Caki2 (cell line): Measurements from ENCODE around the gene HAPLN3. TPM values are rescaled to one million over a fixed set of nuclear protein-coding genes. Genes with fewer than 3 reads are reported as not detected.

Experiments used
- DNase-seq: peaks from one replicate; pipeline ENCODE4 v3.0.0-alpha.2; 2015; ENCODE audit warnings: low read depth
- in situ Hi-C: cut with HindIII; loops from 2 replicates; pipeline ENCODE4 v1.10.0; 2016; ENCODE audit warnings: low sequenced_read_pairs, low pct_unique_long_range_greater_than_20kb, mixed read lengths
- total RNA-seq: library from RNA; depleted of rRNA; stranded (reverse); fragments of >200 nt; shearing (Covaris generic); gene quantifications from 2 replicates; pipeline ENCODE4 v1.2.3, GENCODE V29; 2014; ENCODE audit warnings: low replicate concordance

HAPLN3 gene
- total RNA-seq, 1 experiment from 2014 or later, result 19.4 TPM

GRCh38 chr15:88913017-88913849, 17.9 kb upstream of the HAPLN3 start, which contains the start of gene MFGE8:
Gene MFGE8 (minus strand): TSS chr15:88913379. CDS start chr15:88913319, 60 bp downstream.
- in situ Hi-C loops, result no loop called here
- peak; percentile 85 for DNase-seq

GRCh38 chr15:88912500-88912921, 17.2 kb upstream of the HAPLN3 start:
- in situ Hi-C loops, result no loop called here
- peak; percentile 53 for DNase-seq

- DNase-seq, result peak; percentile 49
- in situ Hi-C loops, result no loop called here
Observed at GRCh38 chr15:88911766-88912118, 16.4 kb upstream of the HAPLN3 start.

- in situ Hi-C loops, result no loop called here
- DNase-seq, result peak; percentile 70
Observed at GRCh38 chr15:88909956-88910831, 14.8 kb upstream of the HAPLN3 start.

GRCh38 chr15:88908697-88909621, 13.6 kb upstream of the HAPLN3 start:
- in situ Hi-C loops, result no loop called here
- no peak for DNase-seq

GRCh38 chr15:88908123-88908522, 12.8 kb upstream of the HAPLN3 start:
- DNase-seq, result no peak
- in situ Hi-C loops, result no loop called here

GRCh38 chr15:88907111-88907510, 11.8 kb upstream of the HAPLN3 start:
- no peak for DNase-seq
- in situ Hi-C loops, result no loop called here

- no peak for DNase-seq
- in situ Hi-C loops, result no loop called here
Observed at GRCh38 chr15:88906551-88906950, 11.2 kb upstream of the HAPLN3 start.

GRCh38 chr15:88906130-88906529, 10.8 kb upstream of the HAPLN3 start:
- in situ Hi-C loops, result no loop called here
- DNase-seq, result no peak

- DNase-seq, result no peak
- in situ Hi-C loops, result no loop called here
Observed at GRCh38 chr15:88905576-88905975, 10.2 kb upstream of the HAPLN3 start.

- in situ Hi-C loops, result no loop called here
- peak; percentile 75 for DNase-seq
Observed at GRCh38 chr15:88904624-88905327, 9.4 kb upstream of the HAPLN3 start.

- DNase-seq, result no peak
- in situ Hi-C loops, result no loop called here
Observed at GRCh38 chr15:88904257-88904623, 8.9 kb upstream of the HAPLN3 start.

GRCh38 chr15:88902846-88903245, 7.5 kb upstream of the HAPLN3 start:
- no peak for DNase-seq
- in situ Hi-C loops, result no loop called here

GRCh38 chr15:88902221-88902835, 7.0 kb upstream of the HAPLN3 start:
- no peak for DNase-seq
- in situ Hi-C loops, result no loop called here

- in situ Hi-C loops, result no loop called here
- no peak for DNase-seq
Observed at GRCh38 chr15:88901508-88902220, 6.3 kb upstream of the HAPLN3 start.

- in situ Hi-C loops, result no loop called here
- DNase-seq, result no peak
Observed at GRCh38 chr15:88900982-88901418, 5.7 kb upstream of the HAPLN3 start.
